ENCODE data around the gene FOXJ1.

DNA sequence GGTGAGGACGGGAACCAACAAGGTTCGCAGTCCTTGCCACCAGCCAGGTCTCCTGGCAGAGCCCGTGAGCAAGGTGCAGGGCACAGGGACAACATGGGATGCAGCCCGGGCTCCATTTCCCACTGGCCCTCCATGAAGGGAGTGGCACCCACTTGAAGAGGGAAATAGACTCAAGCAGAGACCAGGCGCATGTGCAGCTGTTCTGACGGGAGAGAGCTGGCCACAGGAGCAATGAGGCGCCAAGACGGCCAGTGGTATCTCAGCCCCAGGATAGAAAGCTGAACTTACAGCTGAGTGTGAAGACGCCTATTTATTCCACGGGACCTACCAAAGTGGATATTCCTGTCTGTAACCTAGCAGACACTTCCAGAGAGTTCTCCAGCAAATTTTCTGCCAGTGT is 8.2 kb upstream of the FOXJ1 start:
- TF ChIP-seq, protein P1, sequence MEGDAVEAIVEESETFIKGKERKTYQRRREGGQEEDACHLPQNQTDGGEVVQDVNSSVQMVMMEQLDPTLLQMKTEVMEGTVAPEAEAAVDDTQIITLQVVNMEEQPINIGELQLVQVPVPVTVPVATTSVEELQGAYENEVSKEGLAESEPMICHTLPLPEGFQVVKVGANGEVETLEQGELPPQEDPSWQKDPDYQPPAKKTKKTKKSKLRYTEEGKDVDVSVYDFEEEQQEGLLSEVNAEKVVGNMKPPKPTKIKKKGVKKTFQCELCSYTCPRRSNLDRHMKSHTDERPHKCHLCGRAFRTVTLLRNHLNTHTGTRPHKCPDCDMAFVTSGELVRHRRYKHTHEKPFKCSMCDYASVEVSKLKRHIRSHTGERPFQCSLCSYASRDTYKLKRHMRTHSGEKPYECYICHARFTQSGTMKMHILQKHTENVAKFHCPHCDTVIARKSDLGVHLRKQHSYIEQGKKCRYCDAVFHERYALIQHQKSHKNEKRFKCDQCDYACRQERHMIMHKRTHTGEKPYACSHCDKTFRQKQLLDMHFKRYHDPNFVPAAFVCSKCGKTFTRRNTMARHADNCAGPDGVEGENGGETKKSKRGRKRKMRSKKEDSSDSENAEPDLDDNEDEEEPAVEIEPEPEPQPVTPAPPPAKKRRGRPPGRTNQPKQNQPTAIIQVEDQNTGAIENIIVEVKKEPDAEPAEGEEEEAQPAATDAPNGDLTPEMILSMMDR (conservative IDR thresholded peaks at IDR 0.05 in 1 of 2, IDR thresholded peaks at IDR 0.05 in 1 of 2; ENCODE audit: extremely low read depth in 1 of 2, insufficient read depth in 1 of 2, low read depth in 1 of 2, low read length in 2 of 2) = no peak
- TF ChIP-seq EZH2 (IDR thresholded peaks at IDR 0.05; ENCODE audit: borderline replicate concordance, low read length) = no peak

Measured in mammary epithelial cell (primary cell).